SK-N-MC (cell line): ENCODE measurements around the gene PLEKHG2.

Experiments
- DNase-seq: peaks from one replicate; pipeline ENCODE4 v3.0.0-alpha.2; 2011; ENCODE audit warnings: low read depth, low spot score
- H3K27ac ChIP-seq: fragments of 200-600 bp; sonication (generic); 2 replicates; pipeline ENCODE4 v1.5.1; 2016; ENCODE audit warnings: mixed run types
- H3K36me3 ChIP-seq: fragments of 200-600 bp; sonication (generic); 2 replicates; pipeline ENCODE4 v1.6.1; 2017; ENCODE audit warnings: antibody characterized with exemption, low read length, mixed read lengths; ENCODE audit not compliant: insufficient read depth
- H3K4me3 ChIP-seq: fragments of 200-600 bp; sonication (generic); 2 replicates; pipeline ENCODE4 v1.5.1; 2016
- H3K9ac ChIP-seq: fragments of 200-600 bp; sonication (generic); 2 replicates; pipeline ENCODE4 v1.8.0; 2017; ENCODE audit warnings: mixed run types, mixed read lengths; ENCODE audit not compliant: insufficient read length
- H3K9me3 ChIP-seq: fragments of 200-600 bp; sonication (generic); 2 replicates; pipeline ENCODE4 v1.6.1; 2017; ENCODE audit warnings: low read depth, mild to moderate bottlenecking, antibody characterized with exemption, low read length, moderate library complexity, mixed read lengths
- EZH2 ChIP-seq: fragments of 200-600 bp; sonication (generic); IDR thresholded peaks from one replicate; pipeline ENCODE4 v1.6.1; 2017; ENCODE audit warnings: antibody characterized with exemption
- FOXP2 ChIP-seq: optimal IDR thresholded peaks from 2 replicates; pipeline ENCODE3; 2011; ENCODE audit warnings: mild to moderate bottlenecking, moderate library complexity; ENCODE audit not compliant: insufficient read depth; ENCODE audit errors: extremely low read length, control extremely low read depth
- POLR2AphosphoS5 ChIP-seq: IDR thresholded peaks from 2 replicates; pipeline ENCODE4 v1.6.1; 2012; ENCODE audit warnings: mild to moderate bottlenecking, low read depth, low read length, borderline replicate concordance

PLEKHG2 gene

GRCh38 chr19:39409208-39410016, 3.1 kb upstream of the PLEKHG2 start:
- Histone ChIP-seq H3K27ac (peak overlapping the region; percentile 54; the same call in 1 of the 2 replicates), H3K9me3 (no peaks in the 10 kb centered on the region), H3K4me3 (peak overlapping the region; percentile 82), H3K36me3 (no peaks in the 10 kb centered on the region), H3K9ac (peak overlapping the region; percentile 79)
- DNase-seq: no peak
- TF ChIP-seq EZH2 (no peak), POLR2AphosphoS5 (peak; percentile 48; the same call in 1 of the 2 replicates)

DNA sequence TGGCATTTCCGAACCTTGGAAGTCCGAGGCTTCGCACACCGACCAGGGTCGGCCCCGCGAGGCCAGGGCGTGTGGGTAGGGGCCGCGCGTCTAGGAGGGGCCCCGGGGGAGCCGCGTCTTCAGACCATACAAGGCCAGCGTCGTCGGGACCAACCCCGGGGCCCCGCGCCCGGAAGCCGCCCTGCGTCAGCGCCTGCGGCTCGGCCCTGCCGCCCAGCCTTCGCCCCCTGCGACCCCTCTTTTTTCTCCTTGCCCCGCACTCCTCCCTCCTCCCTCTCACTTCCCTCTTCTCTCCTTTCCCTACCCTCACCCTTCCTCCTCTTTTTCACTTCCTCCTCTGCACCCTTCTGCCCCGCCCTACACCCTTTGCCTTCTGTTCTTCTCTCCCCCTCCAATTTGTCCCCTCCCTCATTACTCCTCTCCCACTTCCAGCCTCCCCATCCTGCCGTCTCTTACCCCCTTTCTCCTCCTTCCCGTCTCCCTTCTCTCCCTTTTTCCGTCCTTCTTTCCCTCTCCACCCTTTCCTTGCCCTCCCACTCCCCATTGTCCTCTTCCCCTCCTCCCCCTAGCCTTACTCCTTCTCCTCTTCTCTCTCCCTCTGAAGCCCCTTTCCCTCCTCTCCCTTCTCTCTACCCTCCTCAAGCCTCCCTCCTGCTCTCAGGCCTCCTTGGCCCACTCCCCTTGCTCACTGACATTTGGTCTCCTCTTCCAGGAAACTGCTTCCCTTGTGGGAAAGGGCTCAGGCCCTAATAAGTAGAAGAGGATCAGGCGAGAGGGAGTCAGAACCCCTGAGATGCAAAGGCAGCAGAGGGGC, 2.2 kb upstream of the PLEKHG2 start:
- TF ChIP-seq EZH2 (no peak), POLR2AphosphoS5 (no peak), FOXP2 (no peak)
- H3K9me3 ChIP-seq: no peaks in the 10 kb centered on the region

DNA sequence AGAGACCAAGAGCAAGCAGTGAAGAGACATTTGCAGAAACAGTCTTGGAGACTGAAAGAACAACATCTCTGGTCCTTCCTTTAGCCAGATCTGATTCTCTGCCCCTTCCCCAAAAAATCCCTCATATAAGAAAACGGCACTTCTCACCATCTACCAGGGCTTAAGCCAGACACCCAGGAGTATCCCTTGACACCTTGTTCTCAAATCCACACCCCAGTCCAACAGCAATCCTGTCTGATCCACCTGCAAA, 1.7 kb upstream of the PLEKHG2 start:
- Histone ChIP-seq H3K36me3 (peaks cover 4% of the 10 kb centered on the region), H3K9me3 (no peaks in the 10 kb centered on the region), H3K4me3 (peak overlapping the region; percentile 82), H3K9ac (no peak overlapping the region), H3K27ac (no peak overlapping the region)
- TF ChIP-seq EZH2 (no peak), POLR2AphosphoS5 (no peak), FOXP2 (no peak)
- DNase-seq: no peak

More for the DNA sequence above, 2.2 kb upstream of the PLEKHG2 start:
- peak overlapping the region; percentile 79 for H3K9ac ChIP-seq
- peak overlapping the region; percentile 82 for H3K4me3 ChIP-seq
- DNase-seq: no peak
- peak overlapping the region; percentile 53; the same call in 1 of the 2 replicates for H3K27ac ChIP-seq
- peaks cover 1% of the 10 kb centered on the region; the same call in 1 of the 2 replicates for H3K36me3 ChIP-seq

GRCh38 chr19:39411081-39411831, 1.2 kb upstream of the PLEKHG2 start:
- no peak for TF ChIP-seq EZH2
- no peak for TF ChIP-seq POLR2AphosphoS5
- no peak for TF ChIP-seq FOXP2
- DNase-seq: no peak
- Histone ChIP-seq H3K27ac (no peak overlapping the region), H3K9me3 (no peaks in the 10 kb centered on the region), H3K9ac (peak overlapping the region; percentile 10), H3K4me3 (peak overlapping the region; percentile 74), H3K36me3 (peaks cover 8% of the 10 kb centered on the region)

DNA sequence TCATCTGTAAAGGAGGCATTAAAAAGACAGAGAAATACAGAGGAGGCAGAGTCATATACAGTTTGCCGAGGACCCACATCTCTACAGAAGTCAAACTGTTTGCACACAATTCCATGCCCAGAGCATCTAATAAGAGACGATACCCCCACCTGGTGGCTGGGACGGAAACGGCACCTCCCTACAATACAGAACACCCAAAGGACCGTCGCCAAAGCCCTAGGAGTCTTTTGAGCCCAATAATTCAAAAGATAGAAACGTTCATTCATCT, 703 bp upstream of the PLEKHG2 start:
- Histone ChIP-seq H3K4me3 (peak overlapping the region; percentile 74), H3K27ac (peak overlapping the region; percentile 47; the same call in 1 of the 2 replicates), H3K9ac (peak overlapping the region; percentile 52), H3K9me3 (no peaks in the 10 kb centered on the region), H3K36me3 (peaks cover 13% of the 10 kb centered on the region)
- peak; percentile 88 for DNase-seq
- TF ChIP-seq EZH2: no peak
- TF ChIP-seq POLR2AphosphoS5: no peak
- no peak for TF ChIP-seq FOXP2

- peak overlapping the region; percentile 93 for H3K9ac ChIP-seq
- H3K4me3 ChIP-seq: peak overlapping the region; percentile 99
- no peaks in the 10 kb centered on the region for H3K9me3 ChIP-seq
- no peak for DNase-seq
- H3K36me3 ChIP-seq: peaks cover 16% of the 10 kb centered on the region
- no peak for TF ChIP-seq POLR2AphosphoS5
- no peak for TF ChIP-seq FOXP2
- TF ChIP-seq EZH2: no peak
- peak overlapping the region; percentile 87 for H3K27ac ChIP-seq
These were observed 400 bp downstream of the PLEKHG2 start for GRCh38 chr19:39412867-39413271.

GRCh38 chr19:39413272-39413910, 922 bp downstream of the PLEKHG2 start:
- H3K36me3 ChIP-seq: peaks cover 20% of the 10 kb centered on the region
- no peaks in the 10 kb centered on the region for H3K9me3 ChIP-seq
- TF ChIP-seq FOXP2: no peak
- TF ChIP-seq POLR2AphosphoS5: peak; percentile 54; the same call in 1 of the 2 replicates
- no peak for TF ChIP-seq EZH2
- H3K4me3 ChIP-seq: peak overlapping the region; percentile 99
- H3K9ac ChIP-seq: peak overlapping the region; percentile 93
- DNase-seq: no peak
- peak overlapping the region; percentile 87 for H3K27ac ChIP-seq
